ENCODE data around the gene CBX2.

- TF ChIP-seq EZH2 (IDR thresholded peaks at IDR 0.05) (no peak), POLR2AphosphoS5 (IDR thresholded peaks at IDR 0.05; ENCODE audit: borderline replicate concordance, low read depth, low read length) (no peak), FOXP2 (optimal IDR thresholded peaks at IDR 0.05; ENCODE audit: control extremely low read depth, extremely low read length, insufficient read depth) (no peak)
These were observed 29.5 kb upstream of the CBX2 start for GRCh38 chr17:79748295-79749099.
